Glutamatergic neuron (in vitro differentiated cells): Measurements from ENCODE around the gene C12orf75. TPM values are rescaled to one million over a fixed set of nuclear protein-coding genes. Genes with fewer than 3 reads are reported as not detected.
"Not testable (repeated sequence)": the region's sequence is repeated elsewhere in the genome, so short reads cannot be mapped to it uniquely, and the experiment has no call there.

Experiments used
- DNase-seq: peaks from one replicate; pipeline ENCODE4 v3.0.0; 2022
- H3K27ac Mint-ChIP-seq: one replicate; pipeline ENCODE4 v1.8.0; 2020; ENCODE audit warnings: mild to moderate bottlenecking, mixed read lengths, inconsistent platforms; ENCODE audit not compliant: unreplicated experiment
- H3K27me3 Mint-ChIP-seq: one replicate; pipeline ENCODE4 v1.8.0; 2020; ENCODE audit warnings: mild to moderate bottlenecking, moderate library complexity, mixed read lengths, inconsistent platforms; ENCODE audit not compliant: unreplicated experiment
- H3K36me3 Mint-ChIP-seq: one replicate; pipeline ENCODE4 v1.8.0; 2020; ENCODE audit warnings: mild to moderate bottlenecking, mixed read lengths, inconsistent platforms; ENCODE audit not compliant: unreplicated experiment
- H3K4me1 Mint-ChIP-seq: one replicate; pipeline ENCODE4 v1.8.0; 2020; ENCODE audit warnings: mild to moderate bottlenecking, low read depth, mixed read lengths, inconsistent platforms; ENCODE audit not compliant: unreplicated experiment
- H3K4me3 Mint-ChIP-seq: one replicate; pipeline ENCODE4 v1.8.0; 2020; ENCODE audit warnings: mild to moderate bottlenecking, mixed read lengths, inconsistent platforms; ENCODE audit not compliant: unreplicated experiment
- H3K9me3 Mint-ChIP-seq: one replicate; pipeline ENCODE4 v1.8.0; 2020; ENCODE audit warnings: mild to moderate bottlenecking, moderate library complexity, mixed read lengths, inconsistent platforms; ENCODE audit not compliant: unreplicated experiment
- CTCF ChIP-seq: fragments of 200-600 bp; sonication (generic); IDR thresholded peaks from one replicate; pipeline ENCODE4 v1.5.0; 2021; ENCODE audit not compliant: partially characterized antibody, unreplicated experiment
- total RNA-seq: library from RNA; stranded (reverse); fragmentation: NEBNext Ultra II Directional; extraction: Animal tissue kit (Norgen Biotek cat#: 25700); gene quantifications from one replicate; pipeline ENCODE4 v1.2.1, GENCODE V29; 2021; ENCODE audit not compliant: unreplicated experiment

C12orf75 gene
- total RNA-seq, 1 donor from 2014 or later, result 9.4 TPM

GRCh38 chr12:105307601-105308314 is 22.7 kb upstream of the C12orf75 start:
- not testable (repeated sequence) for H3K36me3 Mint-ChIP-seq, H3K4me1 Mint-ChIP-seq, H3K9me3 Mint-ChIP-seq, H3K4me3 Mint-ChIP-seq, H3K27ac Mint-ChIP-seq, DNase-seq, H3K27me3 Mint-ChIP-seq

GRCh38 chr12:105308839-105309238 is 21.7 kb upstream of the C12orf75 start:
- not testable (repeated sequence) for H3K27me3 Mint-ChIP-seq, H3K9me3 Mint-ChIP-seq, H3K4me3 Mint-ChIP-seq, H3K4me1 Mint-ChIP-seq, DNase-seq, H3K27ac Mint-ChIP-seq
- peaks cover 17% of the 10 kb centered on the region for H3K36me3 Mint-ChIP-seq

GRCh38 chr12:105309384-105309783 is 21.1 kb upstream of the C12orf75 start:
- not testable (repeated sequence) for H3K27ac Mint-ChIP-seq, H3K9me3 Mint-ChIP-seq, H3K4me3 Mint-ChIP-seq, H3K27me3 Mint-ChIP-seq, DNase-seq, H3K4me1 Mint-ChIP-seq
- H3K36me3 Mint-ChIP-seq, result peaks cover 18% of the 10 kb centered on the region

- not testable (repeated sequence) for H3K4me1 Mint-ChIP-seq, H3K9me3 Mint-ChIP-seq, H3K27ac Mint-ChIP-seq, H3K4me3 Mint-ChIP-seq, H3K27me3 Mint-ChIP-seq, DNase-seq
- peaks cover 16% of the 10 kb centered on the region for H3K36me3 Mint-ChIP-seq
Observed at GRCh38 chr12:105310476-105311085, 19.9 kb upstream of the C12orf75 start.

- DNase-seq, H3K4me3 Mint-ChIP-seq, H3K4me1 Mint-ChIP-seq, H3K27me3 Mint-ChIP-seq, H3K9me3 Mint-ChIP-seq, H3K27ac Mint-ChIP-seq: not testable (repeated sequence)
- H3K36me3 Mint-ChIP-seq, result peaks cover 16% of the 10 kb centered on the region
Observed at GRCh38 chr12:105311936-105312335, 18.6 kb upstream of the C12orf75 start.

GRCh38 chr12:105313755-105314154 is 16.7 kb upstream of the C12orf75 start:
- peaks cover 16% of the 10 kb centered on the region for H3K36me3 Mint-ChIP-seq
- not testable (repeated sequence) for H3K9me3 Mint-ChIP-seq, H3K27ac Mint-ChIP-seq, H3K4me1 Mint-ChIP-seq, H3K27me3 Mint-ChIP-seq, DNase-seq, H3K4me3 Mint-ChIP-seq

GRCh38 chr12:105315130-105315529 is 15.4 kb upstream of the C12orf75 start:
- H3K36me3 Mint-ChIP-seq, result peaks cover 16% of the 10 kb centered on the region
- DNase-seq, result no peak
- peaks cover 4% of the 10 kb centered on the region for H3K9me3 Mint-ChIP-seq
- H3K27me3 Mint-ChIP-seq, result no peaks in the 10 kb centered on the region
- no peak for TF ChIP-seq CTCF
- H3K4me1 Mint-ChIP-seq, result no peaks in the 10 kb centered on the region
- H3K4me3 Mint-ChIP-seq, result no peak overlapping the region
- H3K27ac Mint-ChIP-seq, result no peak overlapping the region

GRCh38 chr12:105315726-105316125 is 14.8 kb upstream of the C12orf75 start:
- peaks cover 4% of the 10 kb centered on the region for H3K9me3 Mint-ChIP-seq
- no peak overlapping the region for H3K4me3 Mint-ChIP-seq
- no peak for TF ChIP-seq CTCF

More at GRCh38 chr12:105315726-105316125, 14.8 kb upstream of the C12orf75 start:
- Mint-ChIP-seq H3K4me1 (no peaks in the 10 kb centered on the region), H3K27ac (no peak overlapping the region), H3K36me3 (peaks cover 16% of the 10 kb centered on the region), H3K27me3 (no peaks in the 10 kb centered on the region)
- no peak for DNase-seq
